CD4-positive, alpha-beta T cell treated with Interleukin-10 for 1 hour (primary cell): ENCODE measurements around the gene FA2H.

Source experiments
- DNase-seq: peaks from one replicate; pipeline ENCODE4 v3.0.0-alpha.2; 2020

The FA2H gene

DNA sequence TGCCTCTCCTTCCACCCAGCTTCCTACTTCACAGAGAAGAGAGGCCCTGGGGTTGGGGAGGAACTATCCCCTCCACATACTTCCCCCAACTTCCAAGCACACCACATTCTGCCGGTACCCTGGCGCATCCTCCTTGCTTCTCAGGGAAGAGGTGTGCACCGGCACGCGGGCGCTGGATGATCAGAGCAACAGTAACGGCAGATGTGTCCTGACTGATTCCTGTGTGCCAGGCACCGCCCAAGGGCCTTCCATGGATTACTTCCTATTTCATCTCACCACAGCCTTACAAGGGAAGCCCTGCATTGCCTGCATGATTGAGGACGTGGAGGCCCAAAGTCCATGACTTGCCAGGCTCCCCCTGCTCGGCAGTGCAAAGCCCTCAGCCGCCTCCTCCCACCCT is 52.9 kb downstream of the FA2H start:
- DNase-seq, result no peak

DNA sequence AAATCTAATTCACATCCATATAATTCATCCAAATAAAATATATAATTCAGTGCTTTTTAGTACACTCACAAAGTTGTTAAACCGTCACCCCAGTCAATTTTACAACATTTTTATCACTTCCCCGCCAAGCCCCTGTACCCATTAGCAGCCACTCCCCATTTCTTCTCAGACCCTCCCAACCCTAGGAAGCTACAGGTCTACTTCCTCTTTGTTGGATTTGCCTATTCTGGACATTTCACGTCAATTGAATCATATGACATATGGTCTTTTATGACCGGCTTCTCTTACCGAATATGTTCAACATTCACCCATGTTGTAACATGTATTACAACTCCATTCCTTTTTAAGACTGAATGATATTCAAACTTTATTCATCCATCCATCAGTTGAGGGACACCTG is 54.0 kb downstream of the FA2H start:
- no peak for DNase-seq

DNA sequence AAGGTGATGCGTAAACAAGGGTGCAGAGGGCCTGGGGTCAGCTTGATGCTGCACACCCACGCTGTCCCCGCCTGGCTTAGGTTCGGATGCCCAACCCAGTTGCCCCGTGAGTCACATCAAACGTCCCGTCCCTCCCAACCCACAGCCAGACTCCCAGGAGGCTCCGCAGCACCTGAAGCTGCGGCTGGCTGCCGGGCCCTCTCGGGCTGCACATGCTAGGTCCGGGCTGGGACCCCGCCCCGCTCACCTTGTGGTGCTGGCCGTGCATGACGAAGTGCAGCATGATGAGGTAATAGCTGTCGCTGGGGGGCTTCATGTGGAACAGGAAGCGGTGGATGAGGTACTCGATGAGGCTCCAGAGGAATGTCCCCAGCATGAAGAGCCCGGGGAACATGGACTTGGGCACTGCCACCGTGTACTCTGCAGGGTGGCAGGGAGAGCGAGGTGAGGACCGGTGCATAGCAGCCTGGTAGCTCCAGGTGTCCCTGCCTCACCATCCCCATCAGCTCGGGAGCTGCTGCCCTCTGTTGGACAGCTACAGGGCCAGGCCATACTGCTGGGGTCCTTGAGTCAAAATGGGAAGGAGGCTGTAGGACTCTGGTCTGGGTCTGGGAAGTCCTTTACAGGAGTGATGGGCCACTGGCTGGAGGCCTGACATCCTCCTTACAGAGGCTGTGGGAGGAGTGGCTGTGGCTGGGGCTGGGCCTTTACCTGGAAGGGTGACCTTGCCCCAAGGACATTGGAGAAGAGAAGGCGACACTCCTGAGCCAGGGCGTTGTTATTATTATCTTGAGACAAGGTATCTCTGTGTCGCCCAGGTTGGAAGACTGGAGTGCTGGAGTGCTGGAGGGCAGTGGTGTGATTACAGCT is 55.6 kb downstream of the FA2H start:
- no peak for DNase-seq

DNA sequence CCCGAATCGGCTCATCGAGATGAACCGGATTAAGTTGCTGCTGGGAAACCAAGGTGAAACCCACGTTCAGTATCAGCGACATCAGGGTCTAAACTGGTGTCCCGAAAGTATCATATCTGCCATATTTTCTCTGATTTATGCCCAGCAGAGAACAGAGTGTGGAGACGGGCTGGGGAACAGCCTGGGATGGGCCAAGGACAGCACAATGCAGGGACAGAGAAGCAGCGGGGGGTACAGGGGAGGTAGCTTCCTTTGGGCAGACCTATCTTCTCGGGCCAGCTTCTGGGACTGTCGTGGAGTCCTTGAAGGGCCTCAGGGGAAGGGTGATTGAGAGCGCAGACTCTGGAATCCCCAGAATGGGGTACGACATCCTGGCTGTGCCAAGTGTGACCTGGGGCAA is 56.5 kb downstream of the FA2H start:
- no peak for DNase-seq

DNA sequence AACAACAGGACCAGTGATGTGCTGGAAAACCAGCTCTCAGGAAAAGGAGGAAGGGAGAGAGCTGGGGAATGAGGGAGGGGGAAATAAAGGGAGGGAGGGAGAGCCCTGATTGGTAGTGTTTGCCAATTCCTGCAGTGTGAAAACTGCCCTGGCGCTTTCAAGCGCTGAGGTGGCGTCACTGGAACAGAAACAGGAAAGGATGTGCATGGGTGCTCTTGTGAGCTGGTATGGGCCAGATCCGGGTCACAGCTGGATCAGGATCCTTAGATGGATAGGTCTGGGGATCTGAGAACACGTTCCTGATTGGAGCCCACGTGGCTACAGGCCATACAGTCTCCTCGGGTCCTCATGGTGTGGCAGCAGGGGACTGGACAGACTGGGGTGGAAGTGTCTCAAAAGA is 57.3 kb downstream of the FA2H start:
- no peak for DNase-seq

DNA sequence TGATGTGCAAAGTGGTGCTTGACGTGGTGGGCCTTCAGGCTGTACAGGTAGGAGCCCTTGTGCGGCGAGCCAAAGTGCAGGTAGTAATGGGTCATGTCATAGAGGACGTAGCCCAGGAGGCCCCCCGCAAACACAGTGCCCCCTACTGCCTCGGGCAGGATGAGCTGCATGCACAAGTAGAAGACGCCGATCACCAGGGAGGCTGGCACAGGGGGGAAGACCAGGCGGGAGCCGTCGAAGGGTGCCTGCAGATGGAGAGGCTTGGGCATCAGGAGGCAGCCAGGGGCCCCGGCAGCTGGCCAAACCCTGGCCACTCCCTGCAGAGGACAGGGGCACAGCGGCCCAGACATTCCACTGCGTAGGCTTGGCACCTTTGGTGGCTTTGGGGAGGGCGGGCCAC is 58.3 kb downstream of the FA2H start:
- DNase-seq, result no peak

DNA sequence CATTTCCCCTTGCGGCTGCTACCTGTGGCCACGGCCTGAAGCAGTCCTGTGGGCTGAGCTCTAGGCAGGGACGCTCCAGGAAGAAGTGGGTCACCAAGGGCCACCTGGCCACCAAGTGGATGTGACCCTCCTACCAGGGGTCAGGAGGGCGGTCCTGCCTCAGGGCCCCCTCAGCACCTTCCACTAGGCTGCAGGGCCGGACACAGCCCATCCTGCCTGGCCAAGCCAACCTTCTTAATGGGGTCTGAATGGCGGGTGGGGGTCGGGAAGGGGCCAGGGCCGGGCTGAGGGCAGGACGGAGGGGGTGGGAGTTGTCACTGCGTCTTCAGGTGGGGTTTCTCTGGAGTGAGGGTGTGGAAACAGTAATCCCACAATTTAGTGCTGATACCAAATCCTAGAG is 60.7 kb downstream of the FA2H start:
- DNase-seq, result no peak

DNA sequence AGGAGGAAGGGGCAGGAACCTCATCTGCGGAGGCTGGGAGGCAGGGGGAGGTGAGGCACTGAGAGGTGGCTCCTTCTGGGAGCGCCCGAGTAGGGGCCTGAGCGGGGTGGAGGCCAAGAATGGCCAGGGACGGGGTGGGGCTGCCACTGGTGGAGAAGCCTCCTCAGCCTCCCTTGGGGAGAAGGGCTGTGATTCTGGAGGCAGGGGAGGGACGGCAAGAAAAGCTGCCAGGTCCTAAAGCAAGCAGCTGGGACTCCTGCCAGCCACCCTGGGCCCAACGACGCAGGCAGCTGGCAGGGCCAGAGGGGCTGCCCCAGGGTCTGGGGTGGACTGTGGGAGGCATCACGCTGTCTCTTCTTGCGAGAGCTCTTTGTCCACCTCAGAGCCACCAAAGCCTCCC is 61.3 kb downstream of the FA2H start:
- DNase-seq, result no peak

DNA sequence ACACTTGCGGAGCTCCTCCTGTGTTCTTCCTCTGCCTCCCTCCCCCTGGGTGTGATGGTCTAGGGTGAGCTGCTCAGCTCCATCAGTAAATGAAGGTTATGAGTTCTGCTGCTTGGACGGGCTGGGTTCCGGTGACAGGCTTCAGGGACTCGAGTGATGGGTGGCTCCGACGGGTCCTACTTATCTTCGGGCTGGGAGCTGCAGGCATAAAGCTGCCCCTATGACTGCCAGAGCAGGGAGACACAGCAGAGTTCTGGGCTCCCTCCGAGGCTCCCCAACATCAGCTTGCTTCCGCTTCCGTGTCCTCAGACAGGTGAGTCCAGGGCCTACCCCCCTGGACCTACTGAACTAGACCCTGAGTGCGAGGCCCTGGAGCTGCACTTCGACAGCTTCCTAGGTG is 62.7 kb downstream of the FA2H start:
- DNase-seq, result no peak

DNA sequence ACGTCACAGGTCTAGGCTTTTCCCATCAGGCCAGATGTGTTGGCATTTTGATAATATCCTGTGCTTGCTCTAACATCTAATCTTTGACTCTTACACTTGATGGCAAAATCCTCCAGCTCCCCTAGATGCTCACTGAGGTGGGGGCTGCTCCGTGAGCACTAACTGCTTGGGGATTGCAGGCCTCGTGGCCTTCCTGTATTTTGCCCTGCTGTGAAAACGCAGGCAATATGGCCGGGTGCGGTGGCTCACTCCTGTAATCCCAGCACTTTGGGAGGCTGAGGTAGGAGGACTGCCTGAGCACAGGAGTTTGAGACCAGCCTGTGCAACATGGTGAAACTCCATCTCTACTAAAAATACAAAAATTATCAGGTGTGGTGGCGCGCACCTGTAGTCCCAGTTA is 64.2 kb downstream of the FA2H start:
- DNase-seq, result no peak

DNA sequence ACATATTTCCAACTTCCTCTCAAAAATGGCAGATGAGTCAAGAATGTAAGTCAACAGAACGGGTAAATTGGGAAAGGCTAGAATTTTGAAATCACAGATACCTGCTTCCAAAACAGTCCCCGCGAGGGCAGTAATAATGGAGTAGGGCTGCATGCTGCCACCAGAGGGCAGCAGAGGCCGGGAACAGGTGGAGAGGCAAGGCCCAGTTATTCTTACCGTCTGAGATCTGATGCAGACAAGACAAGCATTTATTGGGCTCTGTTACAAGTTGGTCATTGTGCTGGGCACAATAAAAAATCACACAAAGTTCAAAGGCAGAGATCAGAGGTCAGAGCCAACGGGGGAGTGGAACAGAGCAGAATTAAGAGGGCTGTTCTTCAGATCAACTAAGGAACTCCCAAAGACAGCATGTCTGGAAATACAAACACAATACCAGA is 65.2 kb downstream of the FA2H start:
- peak; percentile 85 for DNase-seq

DNA sequence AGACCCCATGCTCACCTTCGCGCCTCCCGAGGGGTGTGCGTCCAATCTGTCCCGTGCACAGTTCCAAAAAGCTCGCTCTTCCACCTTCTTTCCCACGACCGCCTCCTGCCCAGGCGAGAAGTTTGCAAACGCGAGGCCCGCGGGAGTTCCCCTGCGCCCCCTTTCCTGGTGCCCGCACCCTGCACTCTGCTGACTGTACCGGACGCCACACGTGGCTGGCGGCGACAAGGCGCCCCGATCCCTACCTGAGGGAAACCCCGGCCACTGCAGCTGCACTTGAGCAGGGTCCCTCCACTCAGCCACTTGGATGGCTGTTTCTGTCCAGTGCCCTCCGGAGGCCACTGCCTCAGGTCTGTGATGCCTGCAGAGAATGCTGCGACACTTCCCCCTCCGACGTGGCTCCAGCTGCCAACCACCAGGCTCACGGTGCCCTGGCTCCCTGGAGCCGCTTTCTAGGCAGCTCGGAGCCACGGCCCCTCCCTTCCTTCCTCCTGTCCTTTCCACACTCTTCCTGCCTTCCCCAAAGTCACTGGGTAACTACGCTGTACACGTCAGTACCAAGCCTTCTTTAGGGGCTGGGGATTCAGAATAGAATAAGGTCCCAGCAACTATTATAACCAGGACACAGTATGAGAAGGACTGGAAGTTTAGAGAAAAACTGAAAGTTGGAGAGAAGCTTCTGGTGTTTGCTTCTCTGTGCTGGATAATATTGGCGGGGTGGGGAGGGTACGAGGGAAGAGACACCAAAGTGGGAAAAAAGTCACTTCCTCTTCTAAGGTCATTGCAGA is 74.0 kb downstream of the FA2H start, which contains the start of gene MLKL:
Gene MLKL (minus strand): TSS at position 425 of the 788 bp plus-strand sequence. CDS start 5,105 bp downstream, outside the sequence.
- peak; percentile 67 for DNase-seq

DNA sequence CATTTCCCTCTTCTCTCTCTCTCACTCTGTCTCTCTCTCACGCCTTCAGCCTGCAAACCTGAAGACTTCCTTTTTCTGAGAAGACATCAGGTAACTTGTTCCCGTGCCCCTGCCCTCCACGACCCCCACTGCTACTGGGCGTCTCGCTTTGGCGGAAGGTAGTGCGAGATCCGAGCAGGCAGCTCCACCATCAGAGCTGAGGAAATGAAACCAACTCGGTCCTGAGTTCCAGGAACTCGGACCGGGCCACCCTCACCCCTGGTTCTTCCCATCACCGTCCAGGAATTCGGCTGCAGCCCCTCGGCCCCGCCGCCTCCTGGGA is 74.5 kb downstream of the FA2H start:
- peak; percentile 37 for DNase-seq

DNA sequence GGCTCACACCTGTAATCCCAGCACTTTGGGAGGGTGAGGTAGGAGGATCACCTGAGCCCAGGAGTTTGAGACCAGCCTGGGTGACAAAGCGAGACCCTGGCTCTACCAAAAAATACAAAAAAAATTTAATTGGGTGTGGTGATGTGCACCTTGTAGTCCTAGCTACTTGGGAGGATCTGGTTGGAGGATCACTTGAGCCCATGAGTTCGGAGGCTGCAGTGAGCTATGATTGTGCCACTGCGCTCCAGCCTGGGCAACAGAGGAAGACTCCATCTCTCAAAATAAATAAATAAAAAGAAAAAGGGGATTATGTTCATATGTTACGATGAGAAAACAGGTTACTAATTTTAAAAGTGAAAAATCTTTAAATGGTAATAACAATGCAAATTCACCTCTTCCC is 75.0 kb downstream of the FA2H start:
- peak; percentile 1 for DNase-seq

DNA sequence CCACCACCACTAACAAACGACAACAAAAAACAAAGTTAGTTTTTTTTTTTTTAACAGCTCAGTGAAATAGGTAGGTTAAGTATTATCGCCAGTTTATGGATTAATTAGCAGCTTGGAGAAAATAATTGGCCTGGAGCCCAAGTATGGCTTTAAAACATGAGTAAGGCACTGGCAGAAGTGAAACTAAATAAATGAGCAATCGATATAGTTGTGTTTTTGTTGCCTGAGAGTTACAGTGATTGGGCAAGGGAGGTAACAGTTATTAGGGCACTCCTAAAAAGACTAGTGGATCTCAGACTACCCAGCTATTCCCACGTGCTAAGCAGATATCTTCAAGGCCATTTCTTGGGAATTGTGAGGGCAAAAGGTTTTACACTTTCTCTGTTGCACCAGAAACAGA is 76.4 kb downstream of the FA2H start:
- DNase-seq, result peak; percentile 12

DNA sequence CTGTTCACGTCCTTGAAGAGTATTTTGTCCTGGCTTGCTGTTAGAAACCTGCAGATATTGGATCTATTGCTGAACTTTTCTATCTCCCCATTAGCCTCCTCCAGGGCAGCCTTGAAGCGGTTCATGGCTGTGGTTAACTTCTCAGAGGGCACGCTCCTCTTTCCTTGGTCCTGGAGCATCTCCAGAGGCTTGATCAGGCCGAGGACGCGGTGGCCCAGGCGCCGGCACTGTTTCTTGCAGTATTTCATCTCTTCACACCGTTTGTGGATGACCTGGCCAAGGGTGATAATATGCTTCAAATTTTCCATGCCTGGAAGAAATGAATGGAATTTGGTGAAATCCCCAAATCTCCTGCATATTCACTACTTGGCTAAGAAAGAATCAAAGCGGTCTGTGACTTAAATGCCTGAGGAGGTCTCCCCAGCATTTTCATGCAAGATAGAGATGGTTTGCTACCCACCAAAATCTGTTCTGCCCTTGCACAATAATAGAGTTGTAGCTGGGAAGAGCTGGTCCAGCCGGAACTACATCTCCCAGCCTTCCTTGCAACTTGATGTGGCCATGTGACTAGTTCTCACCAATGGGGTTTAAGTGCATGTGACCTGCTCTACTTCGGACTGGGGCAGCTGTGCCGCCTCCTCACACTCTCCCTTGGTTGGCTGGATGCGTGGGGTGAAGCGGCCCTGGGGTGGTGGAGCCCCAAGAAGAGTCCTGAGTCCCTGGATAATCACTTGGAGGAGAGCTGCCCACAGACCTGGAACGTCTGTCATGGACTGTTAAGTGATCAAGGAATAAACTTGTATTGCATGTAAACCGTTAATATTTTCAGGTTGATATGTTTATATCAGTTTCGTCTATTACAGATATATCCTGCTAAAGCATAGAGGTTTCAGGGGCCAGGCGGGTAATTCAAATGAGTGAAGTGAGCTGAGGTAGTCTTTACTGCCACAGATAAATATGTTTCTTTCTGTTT is 78.9 kb downstream of the FA2H start:
- peak; percentile 84 for DNase-seq

DNA sequence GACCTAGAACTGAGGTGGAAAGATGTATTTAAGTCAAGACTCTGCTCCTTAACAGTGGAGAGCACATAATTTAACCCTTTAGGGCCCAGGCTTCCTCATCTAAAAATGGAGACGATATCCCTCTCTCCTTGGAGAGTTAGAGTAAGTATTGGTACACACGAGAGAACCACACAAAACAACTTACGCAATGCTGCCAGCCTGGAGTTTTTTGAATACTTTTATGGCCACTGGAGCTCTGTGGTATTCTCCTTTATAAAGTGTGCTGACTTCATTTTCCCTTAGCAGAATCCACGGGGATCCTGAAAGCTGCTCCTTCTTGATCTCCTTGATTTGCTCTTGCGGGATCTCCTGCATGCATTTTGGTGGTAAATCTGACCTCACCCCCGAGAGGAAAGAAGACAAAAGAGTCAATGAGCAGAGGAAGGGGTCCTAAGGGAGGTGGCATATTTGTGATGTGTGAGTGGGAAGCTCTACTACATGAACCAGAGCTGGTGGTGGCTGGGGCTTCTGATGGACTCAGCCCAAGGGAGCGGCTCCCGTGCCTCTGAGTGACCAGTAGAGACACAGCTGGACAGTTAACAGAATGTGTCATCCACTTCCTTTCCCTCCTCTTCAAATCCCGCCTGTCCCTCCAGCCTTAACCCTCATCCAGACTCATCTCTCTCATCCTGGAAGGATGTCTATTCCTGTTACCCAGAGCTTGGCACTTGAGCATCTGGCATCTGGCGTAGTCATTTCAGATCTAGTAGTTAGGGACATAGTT is 83.3 kb downstream of the FA2H start:
- DNase-seq, result no peak

DNA sequence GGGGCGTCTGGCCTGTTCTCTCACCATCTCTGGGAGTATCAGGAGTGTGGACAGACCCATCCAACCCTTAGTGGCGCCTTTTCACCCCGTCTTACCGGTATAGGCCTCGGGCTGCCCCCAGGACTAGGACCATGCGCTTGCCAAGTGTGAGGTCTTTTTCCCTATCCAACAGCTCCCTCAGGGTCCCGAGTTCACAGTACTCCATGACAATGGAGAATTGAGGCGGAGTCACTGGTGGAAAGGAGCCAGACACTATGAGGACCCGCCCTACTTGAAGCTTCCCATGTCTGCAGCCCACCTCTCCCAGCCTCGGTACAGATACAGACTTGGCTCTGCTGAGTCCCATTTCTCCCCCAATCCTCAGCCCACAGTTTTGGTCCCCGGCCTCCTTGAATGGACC is 92.1 kb downstream of the FA2H start:
- no peak for DNase-seq

DNA sequence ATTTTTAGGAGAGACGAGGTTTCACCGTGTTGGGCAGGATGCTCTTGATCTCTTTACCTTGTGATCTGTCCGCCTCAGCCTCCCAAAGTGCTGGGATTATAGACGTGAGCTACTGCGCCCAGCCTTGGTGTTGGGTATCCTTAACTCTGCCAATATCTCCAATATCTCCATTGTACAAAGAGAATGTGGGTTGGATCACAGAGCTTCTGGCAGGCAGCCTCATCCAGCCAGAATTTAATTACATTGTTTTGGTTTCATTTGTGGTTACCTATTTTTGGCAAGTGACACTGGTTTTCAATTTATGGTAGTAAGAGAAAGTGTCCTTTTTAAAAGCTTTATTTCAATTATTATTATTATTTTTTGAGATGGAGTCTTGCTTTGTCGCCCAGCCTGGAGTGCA is 93.9 kb downstream of the FA2H start:
- DNase-seq, result no peak

DNA sequence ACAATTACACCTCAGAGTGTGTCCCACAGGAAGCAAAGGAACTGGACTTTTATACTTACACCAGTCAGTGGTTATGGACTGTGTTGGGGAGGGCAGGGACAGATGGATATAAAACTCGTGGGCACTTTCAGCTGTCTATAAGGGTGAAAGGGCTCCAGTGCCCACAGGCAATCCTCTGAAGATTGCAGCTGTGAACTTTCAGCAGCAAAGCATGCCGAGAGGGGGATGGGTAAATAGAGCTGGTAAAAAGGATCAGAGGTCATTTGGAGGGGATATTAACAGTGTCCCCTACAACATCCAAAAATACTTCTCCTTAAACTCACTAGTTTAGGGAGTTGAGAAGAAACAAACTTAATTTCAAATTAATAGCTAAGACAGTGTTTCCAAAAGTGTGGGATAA is 94.6 kb downstream of the FA2H start:
- DNase-seq, result no peak

DNA sequence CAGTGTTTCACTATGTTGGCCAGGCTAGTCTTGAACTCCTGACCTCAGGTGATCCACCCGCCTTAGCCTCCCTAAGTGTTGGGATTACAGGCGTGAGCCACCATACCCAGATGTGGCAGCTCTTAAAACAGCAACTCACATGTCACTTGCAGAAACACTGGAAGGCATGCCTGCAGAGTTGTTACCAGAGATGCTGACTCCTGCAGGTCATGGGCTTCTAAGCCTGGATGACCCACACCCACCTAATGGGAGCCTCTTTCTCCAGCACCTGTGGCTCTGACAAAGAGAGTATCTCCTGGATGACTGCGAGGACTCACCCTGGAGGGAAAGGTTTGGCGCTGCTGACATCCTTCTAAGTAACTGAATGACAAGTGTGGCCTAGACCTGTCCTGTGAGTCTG is 96.8 kb downstream of the FA2H start:
- DNase-seq, result no peak

DNA sequence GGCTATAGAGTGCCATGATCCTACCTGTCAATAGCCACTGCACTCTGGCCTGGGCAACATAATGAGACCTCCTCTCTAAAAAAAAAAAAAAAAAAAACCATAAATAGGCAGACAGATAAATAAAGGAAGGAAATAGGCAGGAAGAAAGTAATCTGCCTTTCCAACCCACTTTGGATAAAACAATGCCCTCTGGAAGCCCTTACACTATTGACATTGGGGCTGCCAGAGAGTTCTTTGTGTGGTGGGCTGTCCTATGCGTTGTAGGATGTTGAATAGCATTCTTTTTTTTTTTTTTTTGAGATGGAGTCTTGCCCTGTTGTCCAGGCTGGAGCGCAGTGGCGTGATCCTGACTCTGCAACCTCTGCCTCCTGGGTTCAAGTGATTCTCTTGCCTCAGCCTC is 100.7 kb downstream of the FA2H start:
- no peak for DNase-seq
